Adipocyte (in vitro differentiated cells): ENCODE data around the gene CAMTA1.
"Not testable (repeated sequence)": the region's sequence is repeated elsewhere in the genome, so short reads cannot be mapped to it uniquely, and the experiment has no call there.

Experiments
- DNase-seq: peaks from one replicate; pipeline ENCODE4 v3.0.0-alpha.2; 2015; ENCODE audit warnings: low read depth
- H3K27me3 ChIP-seq: replicated peaks from 2 replicates; pipeline ENCODE4 v1.7.0; 2013; ENCODE audit warnings: mild to moderate bottlenecking, low read length, moderate library complexity; ENCODE audit not compliant: control insufficient read depth, insufficient read depth
- H3K36me3 ChIP-seq: 2 replicates; pipeline ENCODE4 v1.7.0; 2013; ENCODE audit warnings: low read length, mild to moderate bottlenecking, moderate library complexity; ENCODE audit not compliant: control insufficient read depth, insufficient read depth, severe bottlenecking
- H3K4me1 ChIP-seq: 2 replicates; pipeline ENCODE4 v1.7.0; 2013; ENCODE audit warnings: mild to moderate bottlenecking, low read length, moderate library complexity; ENCODE audit not compliant: control insufficient read depth, insufficient read depth
- H3K4me3 ChIP-seq: 2 replicates; pipeline ENCODE4 v1.7.0; 2013; ENCODE audit warnings: mild to moderate bottlenecking, low read length, moderate library complexity
- H3K9ac ChIP-seq: 2 replicates; pipeline ENCODE4 v1.7.0; 2013; ENCODE audit warnings: mild to moderate bottlenecking, low read length, moderate library complexity
- H3K9me3 ChIP-seq: 2 replicates; pipeline ENCODE4 v1.7.0; 2013; ENCODE audit warnings: mild to moderate bottlenecking, low read length, moderate library complexity; ENCODE audit not compliant: control insufficient read depth

The CAMTA1 gene

GRCh38 chr1:7417618-7418017, 632.4 kb downstream of the CAMTA1 start:
- DNase-seq, H3K4me1 ChIP-seq, H3K4me3 ChIP-seq, H3K9me3 ChIP-seq, H3K9ac ChIP-seq, H3K36me3 ChIP-seq, H3K27me3 ChIP-seq: not testable (repeated sequence)

DNA sequence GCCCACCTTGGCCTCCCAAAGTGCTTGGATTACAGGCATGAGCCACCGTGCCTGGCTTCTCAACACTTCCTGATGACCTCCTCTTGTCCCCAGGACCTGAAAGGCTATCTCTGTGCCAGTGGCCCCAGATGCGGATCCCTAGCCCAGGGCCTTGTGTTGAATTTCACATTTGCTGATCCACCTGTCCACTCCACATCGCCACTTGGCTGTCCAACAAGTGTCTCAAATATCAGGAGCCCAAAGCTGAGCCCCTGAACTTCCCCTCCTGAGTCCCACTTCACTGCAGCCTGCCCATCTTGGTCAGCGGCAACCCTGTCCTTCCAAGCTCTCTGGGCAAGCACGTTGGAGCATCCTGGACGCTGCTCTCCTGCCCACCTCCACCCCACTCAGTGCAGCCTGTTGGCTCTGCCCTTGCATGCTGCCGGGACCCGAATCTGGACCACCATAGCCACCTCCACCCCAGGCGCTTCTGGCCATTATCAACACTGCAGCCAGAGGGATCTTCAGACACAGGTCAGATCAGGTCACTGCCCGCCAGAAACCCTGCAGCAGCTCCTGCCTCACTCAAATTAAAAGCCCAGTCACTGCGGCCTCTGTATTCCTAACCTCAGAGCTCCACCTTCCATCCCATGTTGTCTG, 633.3 kb downstream of the CAMTA1 start:
- H3K4me3 ChIP-seq = no peak overlapping the region
- no peak for DNase-seq
- H3K27me3 ChIP-seq = no peaks in the 10 kb centered on the region
- no peaks in the 10 kb centered on the region for H3K36me3 ChIP-seq
- no peaks in the 10 kb centered on the region for H3K4me1 ChIP-seq
- H3K9ac ChIP-seq = no peak overlapping the region
- H3K9me3 ChIP-seq = peaks cover 5% of the 10 kb centered on the region

DNA sequence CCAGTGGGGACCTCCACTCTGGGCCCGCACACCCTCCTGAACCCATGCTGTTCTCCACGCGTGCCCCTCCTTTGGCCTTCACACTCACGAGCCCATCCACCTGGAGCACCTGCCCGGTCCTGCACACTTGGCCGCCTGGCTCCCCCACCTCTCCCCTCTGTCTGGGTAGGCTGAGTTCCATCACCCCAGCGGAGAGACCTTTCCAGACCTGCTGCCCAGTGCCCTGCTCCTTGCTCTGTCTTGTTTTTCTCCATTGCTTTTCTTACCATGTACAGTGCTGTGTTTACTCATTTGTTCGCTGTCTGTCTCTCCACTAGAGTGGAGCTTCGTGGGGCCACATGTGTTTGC, 634.8 kb downstream of the CAMTA1 start:
- Histone ChIP-seq H3K27me3 (no peaks in the 10 kb centered on the region), H3K36me3 (no peaks in the 10 kb centered on the region), H3K4me1 (no peaks in the 10 kb centered on the region), H3K9ac (no peak overlapping the region), H3K4me3 (no peak overlapping the region), H3K9me3 (peaks cover 5% of the 10 kb centered on the region)
- no peak for DNase-seq

GRCh38 chr1:7420470-7421100, 635.3 kb downstream of the CAMTA1 start:
- H3K36me3 ChIP-seq = no peaks in the 10 kb centered on the region
- H3K9me3 ChIP-seq = peaks cover 5% of the 10 kb centered on the region
- no peaks in the 10 kb centered on the region for H3K27me3 ChIP-seq
- no peak for DNase-seq
- H3K9ac ChIP-seq = no peak overlapping the region
- H3K4me1 ChIP-seq = no peaks in the 10 kb centered on the region
- no peak overlapping the region for H3K4me3 ChIP-seq

DNA sequence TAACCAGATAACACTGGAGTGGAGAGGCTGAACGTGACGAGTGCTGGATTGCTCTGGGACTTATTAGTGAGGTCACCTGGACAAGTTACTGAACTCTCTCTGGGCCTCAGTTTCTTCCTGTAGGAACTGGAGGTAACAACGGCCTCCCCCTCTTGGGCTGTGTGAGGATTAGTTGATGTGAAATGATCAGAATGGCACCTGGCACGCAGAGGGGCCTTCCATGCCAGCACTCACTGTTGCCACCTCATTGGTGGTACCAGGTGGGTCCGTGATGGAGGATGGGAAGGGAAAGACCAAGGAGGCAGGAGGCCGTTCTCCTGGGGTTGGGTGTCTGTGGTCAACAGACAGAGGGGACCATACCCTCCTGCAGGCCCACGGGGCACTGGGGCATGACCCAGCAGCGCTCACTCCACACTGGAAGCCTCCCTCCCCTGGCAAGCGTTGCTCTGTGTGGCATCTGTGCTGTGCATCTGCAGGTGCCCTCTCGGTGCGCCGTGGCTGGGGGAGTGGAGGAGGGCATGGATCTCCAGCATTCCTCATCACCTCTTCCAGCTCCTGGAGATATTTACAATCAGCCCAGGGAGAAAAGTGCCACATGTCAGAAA, 636.3 kb downstream of the CAMTA1 start:
- H3K9me3 ChIP-seq = peaks cover 5% of the 10 kb centered on the region
- H3K4me3 ChIP-seq = no peak overlapping the region
- H3K4me1 ChIP-seq = no peaks in the 10 kb centered on the region
- no peak overlapping the region for H3K9ac ChIP-seq
- H3K36me3 ChIP-seq = no peaks in the 10 kb centered on the region
- H3K27me3 ChIP-seq = no peaks in the 10 kb centered on the region
- DNase-seq = no peak

DNA sequence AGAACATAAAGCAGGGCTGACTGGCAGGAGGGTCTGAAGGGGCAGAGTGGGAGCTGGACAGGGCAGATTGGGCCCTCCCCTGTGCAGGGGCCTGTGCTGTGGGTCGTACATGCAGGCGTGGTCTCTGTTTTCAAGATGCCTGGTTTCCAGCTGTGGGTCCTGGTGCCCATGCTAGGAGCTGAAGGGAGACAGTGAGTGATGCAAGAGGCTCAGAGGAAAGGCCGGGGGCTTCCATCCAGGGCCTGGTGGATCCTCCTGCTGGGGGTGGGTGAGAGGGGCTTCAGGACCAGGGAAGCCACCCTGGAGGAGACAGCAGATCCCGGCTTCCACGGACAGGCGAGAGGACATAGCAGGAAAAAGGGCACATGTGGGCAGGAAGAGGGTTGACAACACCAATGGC, 636.8 kb downstream of the CAMTA1 start:
- H3K36me3 ChIP-seq = no peaks in the 10 kb centered on the region
- no peaks in the 10 kb centered on the region for H3K27me3 ChIP-seq
- no peak overlapping the region for H3K4me3 ChIP-seq
- DNase-seq = no peak
- no peaks in the 10 kb centered on the region for H3K4me1 ChIP-seq
- no peak overlapping the region for H3K9ac ChIP-seq
- H3K9me3 ChIP-seq = peaks cover 5% of the 10 kb centered on the region

GRCh38 chr1:7422561-7422960, 637.3 kb downstream of the CAMTA1 start:
- no peaks in the 10 kb centered on the region for H3K4me1 ChIP-seq
- H3K9ac ChIP-seq = no peak overlapping the region
- DNase-seq = no peak
- H3K4me3 ChIP-seq = no peak overlapping the region
- H3K27me3 ChIP-seq = no peaks in the 10 kb centered on the region
- peaks cover 5% of the 10 kb centered on the region for H3K9me3 ChIP-seq
- no peaks in the 10 kb centered on the region for H3K36me3 ChIP-seq

GRCh38 chr1:7422966-7423365, 637.7 kb downstream of the CAMTA1 start:
- H3K9me3 ChIP-seq = peaks cover under 1% of the 10 kb centered on the region
- no peak for DNase-seq
- H3K36me3 ChIP-seq = no peaks in the 10 kb centered on the region
- H3K4me1 ChIP-seq = no peaks in the 10 kb centered on the region
- H3K9ac ChIP-seq = no peak overlapping the region
- H3K4me3 ChIP-seq = no peak overlapping the region
- peaks cover 3% of the 10 kb centered on the region for H3K27me3 ChIP-seq

- Histone ChIP-seq H3K27me3 (peaks cover 6% of the 10 kb centered on the region), H3K36me3 (no peaks in the 10 kb centered on the region), H3K9ac (no peak overlapping the region), H3K4me1 (no peaks in the 10 kb centered on the region), H3K4me3 (no peak overlapping the region), H3K9me3 (no peaks in the 10 kb centered on the region)
- DNase-seq = no peak
These were observed 639.2 kb downstream of the CAMTA1 start for GRCh38 chr1:7424352-7424890.

DNA sequence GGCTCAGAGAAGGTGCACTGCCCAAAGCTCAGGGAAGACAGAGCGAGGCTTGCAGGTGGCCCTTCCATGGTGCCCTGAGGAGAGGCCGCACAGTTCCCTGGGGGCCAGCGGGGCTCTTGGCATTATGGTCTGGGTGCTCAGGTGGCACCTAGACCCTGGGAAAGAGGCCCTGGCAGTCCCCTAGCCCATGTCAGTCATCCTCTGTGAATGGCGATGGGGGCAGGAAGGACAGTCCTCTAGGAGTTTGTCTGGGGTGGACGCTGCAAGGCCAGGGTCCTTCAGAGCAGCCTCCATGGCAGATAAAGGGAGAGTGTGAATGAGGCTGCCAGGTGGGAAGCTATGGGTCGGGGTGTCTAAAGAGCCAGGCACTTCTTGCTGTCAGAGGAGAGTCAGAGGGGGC, 640.0 kb downstream of the CAMTA1 start:
- H3K4me3 ChIP-seq = no peak overlapping the region
- H3K4me1 ChIP-seq = no peaks in the 10 kb centered on the region
- H3K9ac ChIP-seq = no peak overlapping the region
- H3K36me3 ChIP-seq = no peaks in the 10 kb centered on the region
- H3K27me3 ChIP-seq = peaks cover 6% of the 10 kb centered on the region
- DNase-seq = no peak
- H3K9me3 ChIP-seq = no peaks in the 10 kb centered on the region

GRCh38 chr1:7425771-7426170, 640.5 kb downstream of the CAMTA1 start:
- H3K4me3 ChIP-seq = no peak overlapping the region
- no peaks in the 10 kb centered on the region for H3K36me3 ChIP-seq
- H3K9ac ChIP-seq = no peak overlapping the region
- H3K9me3 ChIP-seq = no peaks in the 10 kb centered on the region
- DNase-seq = no peak
- H3K4me1 ChIP-seq = no peaks in the 10 kb centered on the region
- H3K27me3 ChIP-seq = peaks cover 6% of the 10 kb centered on the region
